ENCODE measurements around the gene STXBP6. TPM values are rescaled to one million over a fixed set of nuclear protein-coding genes. Genes with fewer than 3 reads are reported as not detected.

STXBP6 gene
- total RNA-seq: 0.38 TPM in 1 of 2 replicates, not detected in the other

GRCh38 chr14:25049568-25050268 is at the start of gene STXBP6:
STXBP6 (minus strand) TSS chr14:25050147; CDS start chr14:24974818, 75,329 bp downstream.

